GM21447 (cell line): Measurements from ENCODE around the gene SUSD2.

Experiments
- ATAC-seq: cut with Tn5 transposase; IDR thresholded peaks from one replicate; pipeline ENCODE4 v1.9.1; 2021; ENCODE audit not compliant: unreplicated experiment

The SUSD2 gene

DNA sequence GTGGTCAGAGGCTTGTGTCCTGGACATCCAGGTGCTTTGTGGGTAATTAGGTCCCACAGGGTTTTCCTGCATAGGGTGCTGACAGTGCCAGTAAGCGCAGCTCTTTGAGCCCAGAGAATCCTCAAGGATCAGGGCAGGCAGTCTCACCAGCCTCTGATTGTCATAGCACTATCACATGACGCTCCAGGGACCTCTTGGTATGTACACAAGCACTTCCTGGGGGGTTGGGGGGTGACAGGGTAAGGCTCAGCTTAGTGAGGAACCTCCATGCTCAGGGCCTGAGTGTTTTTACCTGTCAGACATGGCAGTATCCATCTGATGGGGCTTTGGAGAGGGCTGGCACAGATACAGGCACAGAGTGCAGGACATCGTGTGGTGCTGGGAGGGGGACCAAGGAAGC, 27.9 kb upstream of the SUSD2 start:
- no peak for ATAC-seq

DNA sequence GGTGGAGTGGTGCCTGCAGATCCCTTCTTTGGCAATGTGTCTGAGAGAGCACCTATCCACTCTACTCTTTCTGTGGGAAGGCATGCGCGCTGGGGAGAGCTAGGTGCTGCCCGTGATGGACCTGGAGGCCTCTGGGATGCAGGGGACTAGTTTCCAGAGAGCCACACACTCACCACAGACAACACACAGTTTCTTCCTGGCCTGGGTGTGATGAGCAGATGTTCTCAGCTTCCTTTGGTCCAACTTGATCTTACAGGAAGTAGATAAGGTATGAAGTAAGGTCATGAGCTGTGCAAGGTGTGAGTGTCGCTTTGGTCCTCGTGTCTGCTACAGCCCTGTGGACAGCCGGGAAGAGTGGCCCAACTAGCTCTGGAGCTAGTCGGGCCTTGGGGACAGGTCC, 27.3 kb upstream of the SUSD2 start:
- ATAC-seq = no peak

DNA sequence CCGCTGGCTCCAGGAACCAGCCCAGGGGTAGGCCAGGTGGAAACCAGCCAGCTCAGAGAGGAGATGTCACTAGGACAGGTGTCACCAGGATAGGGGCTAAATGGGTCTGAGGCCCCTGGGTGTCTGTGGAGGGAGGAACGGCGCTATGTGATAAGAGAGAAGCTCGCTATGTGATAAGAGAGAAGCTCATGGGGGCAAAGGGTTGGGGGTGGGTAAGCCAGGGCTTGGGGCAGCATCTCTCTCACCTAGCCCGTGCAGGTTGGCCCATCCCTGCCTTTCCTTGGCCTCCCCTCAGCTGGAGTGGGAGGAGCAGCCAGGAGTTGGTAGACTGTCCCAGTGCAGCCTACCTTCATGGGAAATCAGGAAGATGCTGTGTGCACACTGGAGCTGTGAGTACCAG, 26.5 kb upstream of the SUSD2 start:
- ATAC-seq = no peak

DNA sequence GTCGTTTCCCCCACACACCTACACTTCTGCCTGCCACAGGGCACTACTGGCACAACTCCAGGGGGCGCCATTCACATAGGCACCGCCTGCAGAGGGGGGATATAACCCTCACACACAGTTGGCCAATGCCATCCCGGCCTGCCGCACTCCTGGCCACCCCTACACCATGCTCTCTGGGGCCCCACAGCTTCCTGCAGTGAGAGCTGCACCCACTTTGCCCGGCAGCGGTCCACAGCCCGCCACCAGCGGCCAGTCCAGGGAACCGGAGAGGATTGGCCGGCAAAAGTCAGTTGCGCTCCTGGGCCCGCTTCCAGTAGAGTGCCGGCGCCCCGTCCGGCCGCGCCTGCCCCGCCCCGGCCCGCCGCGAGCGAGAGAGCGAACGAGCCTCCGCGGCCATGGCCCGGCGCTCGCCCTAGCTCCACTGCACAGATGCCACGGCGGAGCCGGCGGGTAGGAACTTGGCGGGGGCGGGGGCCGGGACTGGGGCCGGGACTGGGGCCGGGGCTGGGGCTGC, 25.6 kb upstream of the SUSD2 start:
- no peak for ATAC-seq

DNA sequence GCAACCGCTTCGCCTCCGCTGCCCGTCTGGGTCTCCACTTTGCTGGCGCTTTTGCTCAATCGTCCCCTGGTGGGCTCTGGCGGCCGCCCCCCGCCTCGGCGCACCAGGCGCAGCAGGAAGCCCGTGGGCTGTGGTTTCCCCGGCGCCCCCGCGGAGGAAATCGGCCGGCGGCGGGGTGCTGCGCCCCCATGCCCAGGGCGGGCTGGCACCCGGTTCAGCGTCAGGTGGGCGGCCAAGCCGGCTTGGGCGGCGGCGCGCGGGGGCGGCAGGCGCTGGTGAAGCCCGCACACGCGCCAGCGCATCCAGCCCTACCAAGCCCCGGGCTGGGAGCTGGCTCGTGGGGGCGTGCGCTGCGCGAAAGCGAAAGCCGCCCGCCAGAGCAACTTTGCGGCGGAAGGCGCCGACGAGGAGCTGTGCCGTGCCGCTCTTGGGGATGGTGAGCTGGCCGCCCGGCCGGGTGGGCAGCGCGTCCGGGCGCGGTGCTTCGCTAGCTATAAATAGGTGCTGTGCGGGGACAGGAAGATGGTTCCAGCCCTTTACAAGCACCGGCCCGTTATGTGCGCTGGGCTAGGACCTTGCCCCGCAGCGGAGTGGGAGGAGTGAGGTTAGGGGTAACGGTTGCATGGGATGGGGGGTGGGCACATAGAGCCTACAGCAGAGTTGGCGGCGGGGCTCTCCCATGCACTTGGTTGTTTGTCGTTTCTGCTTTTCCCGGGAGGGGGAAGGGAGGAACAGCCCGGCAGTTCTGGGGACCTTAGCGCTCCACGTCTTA, 25.0 kb upstream of the SUSD2 start:
- ATAC-seq = peak; percentile 31

DNA sequence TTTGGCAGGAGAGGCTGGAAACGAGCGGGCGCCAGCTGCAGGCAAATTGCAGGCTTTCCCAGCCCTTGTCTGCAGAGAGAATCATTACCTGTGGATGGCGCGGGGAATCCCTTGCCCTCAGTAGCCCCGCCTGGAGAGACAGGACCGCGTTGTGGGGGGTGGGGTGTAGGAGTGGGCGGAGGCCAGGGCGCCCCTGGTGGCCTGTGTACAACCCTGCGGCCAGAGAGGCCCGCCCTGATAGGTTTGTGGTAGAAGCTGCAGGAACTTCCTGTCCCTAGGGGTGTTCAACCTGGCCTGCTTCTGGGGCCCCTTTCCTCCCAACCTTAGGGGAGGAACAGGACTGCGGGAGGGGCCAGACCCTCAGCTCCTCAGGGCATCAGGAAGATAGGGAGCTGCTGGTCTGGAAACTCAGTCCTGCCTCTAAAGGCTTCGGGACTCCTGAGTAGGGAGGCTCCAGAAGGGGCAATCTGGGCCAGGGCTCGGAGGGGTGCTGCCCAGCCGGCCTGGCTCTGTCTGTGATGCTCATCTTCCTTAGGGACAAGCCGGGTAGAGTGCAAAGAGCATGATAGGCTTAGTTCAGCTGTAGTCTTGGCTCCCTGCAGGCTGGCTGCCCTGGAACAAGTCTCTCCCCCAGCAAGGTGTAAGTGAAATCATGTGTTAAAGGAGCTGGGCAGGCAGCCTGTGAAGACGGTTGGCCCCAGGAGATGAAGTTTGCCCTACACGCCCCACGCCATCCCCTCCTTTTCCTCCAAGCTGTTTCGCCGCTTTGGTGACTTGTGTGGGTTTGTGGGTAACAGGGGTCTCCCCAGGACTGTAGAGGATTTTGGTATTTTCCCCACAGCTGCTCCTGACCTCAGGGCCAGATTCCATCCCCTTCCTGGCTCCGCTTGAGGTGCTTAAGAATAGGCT, 24.1 kb upstream of the SUSD2 start:
- ATAC-seq = peak; percentile 76

DNA sequence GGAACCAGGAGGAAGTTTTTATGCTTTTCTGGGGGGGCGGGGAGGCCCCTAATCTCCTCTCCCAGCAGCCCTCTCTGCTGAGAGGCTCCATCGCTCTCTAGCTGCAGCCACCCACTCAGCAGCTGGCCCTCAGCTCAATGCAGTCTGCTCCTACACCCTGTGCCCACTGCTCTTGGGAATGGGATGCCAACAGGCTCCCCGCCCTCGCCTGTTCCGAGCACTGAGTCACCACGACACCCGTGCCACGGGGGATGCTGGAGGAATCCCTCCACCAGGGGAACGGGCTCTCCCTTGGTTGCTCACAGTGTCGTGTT, 23.5 kb upstream of the SUSD2 start:
- ATAC-seq = no peak

DNA sequence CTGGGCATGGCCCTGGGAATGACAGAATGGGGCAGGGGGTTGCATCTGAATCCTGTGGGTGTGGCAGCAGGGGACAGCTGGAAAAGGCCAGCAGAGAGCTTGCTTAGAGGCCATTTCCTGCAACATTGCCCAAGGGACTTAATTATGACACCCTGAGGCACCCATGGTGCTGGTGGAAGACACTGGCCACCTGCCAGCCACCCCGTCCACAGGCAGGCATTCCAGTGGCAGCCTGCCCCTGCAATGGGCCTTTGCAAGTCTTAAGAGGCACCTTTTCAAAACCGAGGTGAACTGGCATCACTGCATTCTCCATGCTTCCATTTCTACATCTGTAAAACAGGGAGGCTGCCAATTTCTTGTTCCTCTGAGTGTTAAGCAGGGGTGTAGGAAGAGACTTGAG, 21.6 kb upstream of the SUSD2 start:
- no peak for ATAC-seq

DNA sequence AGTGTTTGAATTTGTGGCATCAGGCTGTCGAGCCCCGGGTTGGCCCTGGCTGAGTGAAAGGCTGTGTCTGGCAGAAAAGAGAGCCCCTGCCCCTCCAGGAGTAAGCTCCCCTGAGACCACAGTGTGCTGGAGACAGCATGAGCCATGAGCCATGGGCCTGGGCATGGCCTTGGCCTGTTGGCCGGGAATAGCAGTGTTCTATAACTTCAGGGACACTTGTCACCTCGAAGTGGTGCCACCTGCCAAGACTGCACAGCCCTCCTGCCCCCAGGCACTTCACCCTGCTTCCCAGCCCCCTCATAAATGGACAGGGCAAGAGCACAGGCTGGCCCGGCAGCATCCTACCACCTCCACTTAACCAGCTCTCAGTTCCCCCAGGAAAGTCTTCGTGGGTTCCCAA, 20.7 kb upstream of the SUSD2 start:
- no peak for ATAC-seq

DNA sequence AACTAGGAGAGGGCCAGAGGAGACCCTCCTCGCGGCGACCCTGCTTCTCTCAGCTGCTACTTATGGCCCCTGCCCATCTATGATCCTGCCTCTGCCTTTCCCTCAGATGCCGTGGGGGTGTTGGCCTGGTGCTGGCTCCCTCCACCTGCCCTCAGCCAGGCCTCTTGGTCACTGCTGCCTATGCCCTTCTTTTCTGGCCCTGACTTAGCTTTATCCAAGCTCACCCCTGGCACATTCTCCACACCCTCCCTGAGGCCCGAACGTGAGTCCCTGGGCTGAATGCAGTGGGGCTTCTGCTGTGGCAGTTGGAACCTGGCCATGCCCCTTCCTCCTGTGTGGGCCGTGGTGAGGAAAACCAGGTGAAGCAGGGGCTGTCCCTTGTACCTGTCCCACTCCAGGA, 19.8 kb upstream of the SUSD2 start:
- ATAC-seq = no peak

DNA sequence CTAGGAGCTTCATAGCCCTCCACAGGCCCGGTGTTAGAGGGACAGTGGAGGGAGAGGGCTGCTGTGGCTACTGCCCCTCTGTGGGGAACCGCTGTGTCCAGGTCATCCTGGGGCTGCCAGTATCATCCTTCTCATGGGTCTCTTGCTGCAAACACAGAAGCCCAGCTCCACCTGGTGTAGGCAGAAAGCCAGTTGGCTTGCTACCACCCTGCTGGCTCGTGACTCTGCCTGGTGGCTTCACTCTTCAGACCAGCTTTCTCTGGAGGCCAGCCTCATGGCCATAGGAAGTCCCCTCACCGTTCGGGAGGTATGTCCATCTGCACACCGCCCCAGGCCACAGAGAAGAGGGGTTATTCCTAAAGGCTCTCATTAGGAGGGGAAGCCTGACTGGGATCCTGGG, 19.4 kb upstream of the SUSD2 start:
- no peak for ATAC-seq

DNA sequence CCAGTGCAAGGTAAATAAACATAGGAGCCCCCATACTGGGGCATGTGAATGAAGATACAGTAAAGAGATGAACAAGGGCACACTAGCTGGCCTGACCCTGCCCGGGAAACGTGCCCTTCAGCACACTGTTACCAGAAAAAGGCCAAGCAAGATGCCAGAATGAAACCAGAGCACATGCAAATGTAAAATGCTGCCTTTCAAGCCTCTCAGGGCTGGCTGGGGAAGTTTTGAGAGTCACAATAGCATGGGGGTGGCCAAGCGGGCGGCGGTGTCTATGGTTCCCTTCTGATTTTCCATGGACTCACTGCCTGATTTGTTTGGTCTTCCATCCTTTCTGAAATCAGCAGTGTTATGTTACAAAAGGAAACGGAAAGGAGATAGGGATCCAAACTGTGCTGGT, 18.9 kb upstream of the SUSD2 start:
- no peak for ATAC-seq

DNA sequence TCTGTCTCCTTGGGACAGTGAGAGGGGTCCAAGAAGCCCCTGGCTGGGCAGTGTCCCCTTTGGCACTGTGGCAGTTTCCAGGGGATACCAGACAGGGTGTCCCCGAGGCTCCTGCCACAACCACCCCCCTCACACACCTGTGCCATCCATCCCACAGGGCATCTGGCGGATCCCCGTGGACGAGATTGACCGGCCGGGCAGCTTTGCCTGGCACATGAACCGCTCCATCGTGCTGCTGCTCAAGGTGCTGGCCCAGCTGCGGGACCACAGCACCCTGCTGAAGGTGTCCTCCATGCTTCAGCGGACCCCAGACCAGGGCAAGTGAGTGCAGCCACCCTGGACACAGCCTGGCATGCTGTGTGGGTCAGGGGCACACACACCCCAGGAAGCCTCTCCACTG, 17.0 kb upstream of the SUSD2 start:
- no peak for ATAC-seq

DNA sequence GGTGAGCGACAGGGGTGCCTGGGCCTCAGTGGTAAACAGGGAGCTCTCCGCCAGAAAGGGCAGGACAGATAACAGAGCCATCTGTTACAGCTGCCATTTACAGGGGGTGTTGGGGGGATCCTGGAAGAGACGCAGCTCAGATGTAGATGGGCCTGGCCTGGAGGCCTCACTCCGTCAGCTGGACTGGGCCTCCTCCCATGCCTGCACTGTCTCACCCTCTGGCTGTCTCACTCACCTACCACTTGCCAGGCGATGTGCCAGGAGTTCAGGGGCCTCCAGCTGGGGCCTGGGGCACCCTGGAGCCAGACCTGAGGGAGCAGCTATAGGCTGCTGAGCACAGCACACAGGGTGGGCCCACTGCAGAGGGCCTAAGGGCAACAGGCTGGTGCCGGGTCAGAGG, 16.3 kb upstream of the SUSD2 start:
- no peak for ATAC-seq

DNA sequence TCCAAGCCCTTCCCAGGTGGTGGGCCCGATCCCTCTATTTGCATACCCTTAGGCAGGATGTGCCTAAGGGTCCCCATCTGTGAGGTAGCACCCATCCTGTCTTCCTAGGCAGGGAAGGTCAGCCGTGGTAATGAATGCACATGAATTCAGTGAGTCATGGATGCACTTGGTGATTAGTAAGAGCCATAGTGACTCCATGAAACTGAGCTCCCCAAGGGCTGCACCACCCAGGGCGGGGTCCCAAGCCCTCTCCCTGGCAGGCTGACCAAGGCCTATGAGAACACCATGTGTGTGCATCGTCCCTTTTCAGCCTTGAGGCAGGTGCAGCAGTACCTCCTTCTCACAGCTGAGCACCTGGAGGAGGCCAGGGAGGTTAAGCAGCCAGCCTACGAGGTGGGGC, 15.6 kb upstream of the SUSD2 start:
- no peak for ATAC-seq

DNA sequence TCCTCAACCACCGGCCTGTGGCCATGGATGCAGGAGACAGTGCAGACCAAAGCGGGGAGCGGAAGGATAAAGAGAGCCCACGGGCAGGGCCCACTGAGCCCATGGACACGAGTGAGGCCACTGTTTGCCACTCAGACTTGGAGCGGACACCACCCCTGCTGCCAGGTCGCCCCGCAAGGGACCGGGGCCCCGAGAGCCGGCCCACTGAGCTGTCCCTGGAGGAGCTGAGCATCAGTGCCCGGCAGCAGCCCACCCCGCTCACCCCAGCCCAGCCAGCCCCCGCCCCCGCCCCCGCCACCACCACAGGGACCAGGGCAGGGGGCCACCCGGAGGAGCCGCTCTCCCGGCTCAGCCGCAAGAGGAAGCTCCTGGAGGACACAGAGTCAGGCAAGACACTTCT, 14.5 kb upstream of the SUSD2 start:
- no peak for ATAC-seq

DNA sequence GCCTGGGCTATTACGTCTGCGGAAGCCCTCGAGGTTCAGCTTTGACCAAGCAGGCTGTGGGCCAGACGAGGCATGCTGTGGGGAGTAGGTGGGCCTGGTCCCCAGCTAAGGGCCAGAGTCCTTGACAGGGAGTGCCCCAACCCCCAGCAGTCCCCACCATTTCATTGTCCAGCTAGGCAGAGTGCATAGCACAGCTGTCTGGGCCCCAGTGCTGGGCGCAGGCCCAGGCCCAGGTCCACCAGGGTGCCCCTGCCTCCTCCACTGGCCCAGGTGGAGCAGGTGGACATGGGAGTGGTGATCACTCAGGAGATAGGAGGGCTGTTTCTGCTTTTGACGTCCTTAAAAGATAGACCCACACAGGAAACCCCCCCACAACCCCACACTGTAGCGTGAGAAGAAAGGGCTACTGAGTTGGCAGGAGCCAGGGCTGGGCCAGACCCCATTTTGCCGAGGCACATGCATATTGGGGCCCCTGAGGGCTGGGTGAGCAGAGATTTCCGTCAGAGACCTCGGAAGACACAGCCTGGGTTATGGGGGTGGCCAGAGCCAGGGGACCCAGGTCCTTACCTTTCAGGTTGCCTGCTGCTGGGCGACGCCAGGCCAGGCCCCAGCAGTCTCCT, 11.7 kb upstream of the SUSD2 start:
- ATAC-seq = no peak

DNA sequence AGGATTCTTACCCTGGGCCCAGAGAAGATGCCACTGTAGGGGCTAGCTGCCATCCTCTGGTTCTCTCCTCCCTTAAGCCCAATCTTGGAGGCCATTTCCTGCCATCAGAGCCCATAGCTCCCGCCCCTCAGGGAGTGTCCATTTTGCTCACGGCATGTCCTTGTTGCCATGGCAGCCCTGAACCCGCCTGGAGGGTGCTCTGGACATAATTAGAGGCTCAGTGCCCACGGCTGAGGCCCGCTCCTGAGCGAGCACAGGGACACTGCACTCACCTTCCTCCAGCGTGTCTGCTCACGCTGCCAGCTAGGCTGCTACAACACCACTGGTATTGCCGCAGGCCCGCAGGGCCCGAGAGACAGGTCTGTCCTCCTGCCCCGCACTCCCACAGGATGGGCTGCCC, 11.1 kb upstream of the SUSD2 start:
- no peak for ATAC-seq

DNA sequence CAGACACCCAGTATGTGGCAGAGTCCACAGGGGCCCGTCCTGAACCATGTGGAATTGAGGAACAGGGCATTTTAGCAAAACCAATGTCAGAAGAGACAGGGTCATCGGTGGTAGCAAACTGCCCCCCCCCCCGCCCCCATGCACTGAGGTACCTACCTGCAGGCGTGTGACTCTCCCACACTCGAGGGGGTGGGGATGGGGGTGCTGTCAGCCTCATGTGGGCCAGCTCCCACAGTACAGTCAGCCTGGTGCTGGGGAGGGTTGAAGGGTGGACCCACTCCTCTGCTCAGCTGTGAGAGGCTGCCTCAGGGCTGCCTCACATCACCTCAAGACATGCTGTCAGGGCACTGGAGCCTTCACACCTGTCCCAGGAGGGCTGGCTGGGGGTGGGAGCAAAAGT, 10.7 kb upstream of the SUSD2 start:
- no peak for ATAC-seq

DNA sequence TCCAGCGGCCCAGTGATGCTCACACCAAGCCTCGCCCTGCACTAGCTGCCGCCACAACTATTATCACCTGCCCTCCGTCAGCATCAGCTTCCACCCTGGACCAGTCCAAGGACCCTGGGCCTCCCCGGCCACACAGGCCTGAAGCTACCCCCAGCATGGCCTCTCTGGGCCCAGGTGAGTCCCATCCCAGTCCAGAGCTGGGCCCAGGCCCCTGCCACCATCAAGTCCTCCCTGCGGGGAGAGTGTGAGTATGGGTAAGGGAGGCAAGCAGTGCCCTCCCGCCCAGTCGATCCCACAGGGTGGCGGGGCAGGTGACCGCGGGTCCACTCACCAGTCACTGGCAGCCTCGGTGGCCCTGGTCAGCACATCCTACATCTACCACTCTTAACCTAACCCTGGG, 9.5 kb upstream of the SUSD2 start:
- ATAC-seq = no peak

DNA sequence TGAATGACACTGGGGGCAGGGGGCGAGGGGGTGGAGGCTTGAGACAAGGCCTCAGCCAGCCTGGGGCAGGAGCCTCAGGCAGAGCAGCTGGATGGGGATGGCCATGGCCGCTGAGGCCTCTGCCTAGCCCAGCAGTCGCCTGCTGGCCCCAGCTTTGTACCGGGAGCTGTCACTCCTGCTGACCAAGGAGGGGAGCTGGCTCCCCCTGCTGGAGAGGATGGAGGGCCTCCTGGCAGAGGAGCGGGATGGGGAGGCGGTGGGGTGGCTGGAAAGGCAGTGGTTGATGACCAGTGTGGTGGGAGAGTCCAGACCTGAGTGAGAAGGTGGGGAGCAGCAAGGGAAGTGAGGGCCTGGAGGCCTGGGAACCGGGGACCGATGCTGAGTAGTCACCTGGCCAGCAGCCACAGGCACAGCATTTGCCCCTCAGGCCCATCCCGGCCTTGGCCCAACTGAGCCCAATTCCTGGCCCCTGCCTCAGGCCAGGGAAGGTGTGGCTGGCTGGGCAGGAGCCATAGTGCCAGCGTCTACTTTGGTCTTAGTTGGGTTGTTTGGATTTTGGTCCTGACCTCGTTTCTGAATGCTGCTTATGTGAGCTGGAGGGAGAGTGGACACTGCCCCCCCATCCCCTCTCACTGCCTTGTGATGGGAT, 6.0 kb upstream of the SUSD2 start:
- ATAC-seq = no peak
